ENCODE measurements around the gene CFAP119.
A peak's percentile ranks its signal among the peaks of the same experiment; 100 is the strongest.

Gene CFAP119

GRCh38 chr16:30720086-30720485 lies 41.8 kb downstream of the CFAP119 start:
- no peak for TF ChIP-seq CTCF (IDR thresholded peaks at IDR 0.05)
- H3K4me3 ChIP-seq = no peak overlapping the region

GRCh38 chr16:30715750-30716445 lies 46.0 kb downstream of the CFAP119 start:
- peak overlapping the region in 1 of 2 donors; percentile 41 for H3K27ac ChIP-seq
- TF ChIP-seq CTCF (IDR thresholded peaks at IDR 0.05) = no peak
- no peak overlapping the region for H3K4me3 ChIP-seq
- DNase-seq (ENCODE audit: low spot score) = no peak

More at GRCh38 chr16:30720086-30720485, 41.8 kb downstream of the CFAP119 start:
- H3K27ac ChIP-seq = no peak overlapping the region
- DNase-seq (ENCODE audit: low spot score) = no peak

- Histone ChIP-seq H3K4me3 (no peak overlapping the region), H3K27ac (no peak overlapping the region)
- no peak for DNase-seq (ENCODE audit: low spot score)
- TF ChIP-seq CTCF (IDR thresholded peaks at IDR 0.05) = no peak
Measured at GRCh38 chr16:30711712-30712111, 50.1 kb downstream of the CFAP119 start.

GRCh38 chr16:30710971-30711370 lies 50.9 kb downstream of the CFAP119 start:
- no peak overlapping the region for H3K4me3 ChIP-seq
- no peak for TF ChIP-seq CTCF (IDR thresholded peaks at IDR 0.05)
- H3K27ac ChIP-seq = no peak overlapping the region
- DNase-seq (ENCODE audit: low spot score) = no peak

Data from coronary artery (tissue), 2 donors.